ENCODE measurements around the gene PSMD13. TPM values are rescaled to one million over a fixed set of nuclear protein-coding genes. Genes with fewer than 3 reads are reported as not detected.

Gene PSMD13
- total RNA-seq, 1 donor from 2014 or later: 150 TPM

DNA sequence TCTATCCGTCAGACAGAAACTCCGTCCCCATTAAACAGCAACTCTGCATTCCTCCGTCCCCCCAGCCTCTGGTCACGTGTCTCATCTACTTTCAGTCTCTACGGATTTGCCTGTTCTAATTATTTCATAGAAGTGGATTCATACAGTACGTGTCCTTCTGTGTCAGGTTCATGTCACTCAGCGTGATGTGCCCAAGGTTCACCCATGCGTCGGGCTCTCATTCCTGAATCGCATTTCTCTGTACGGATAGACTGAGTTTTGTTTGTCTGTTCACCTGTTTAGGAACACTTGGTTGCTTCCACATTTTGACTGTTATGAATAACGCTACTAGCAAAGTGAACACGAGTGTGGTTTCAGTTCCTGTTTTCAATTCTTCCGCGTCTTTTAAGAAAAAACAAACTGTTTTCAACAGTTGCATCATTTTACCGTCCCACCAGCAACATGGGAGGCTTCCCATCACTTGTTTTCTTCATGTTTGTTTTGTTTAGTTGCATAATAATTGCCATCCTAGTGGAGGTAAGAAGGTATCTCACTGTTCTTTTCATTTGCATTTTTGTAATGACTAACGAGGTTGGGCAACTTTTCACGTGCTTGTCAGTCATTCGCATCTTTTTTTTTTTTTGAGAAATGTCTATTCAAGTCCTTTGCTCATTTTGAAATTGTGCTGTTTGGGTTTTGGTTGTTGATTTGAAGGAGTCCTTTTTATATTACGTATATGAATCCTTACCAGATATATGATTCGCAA is 32.5 kb downstream of the PSMD13 start:
- Histone ChIP-seq H3K36me3 (ENCODE audit: control insufficient read depth, insufficient read depth, low read length) (no peaks in the 10 kb centered on the region), H3K27me3 (ENCODE audit: control insufficient read depth, insufficient read depth, low read length) (peaks cover 27% of the 10 kb centered on the region), H3K4me3 (ENCODE audit: low read depth, low read length) (no peak overlapping the region)
- DNase-seq (ENCODE audit: low read depth): no peak
- TF ChIP-seq, protein P1, sequence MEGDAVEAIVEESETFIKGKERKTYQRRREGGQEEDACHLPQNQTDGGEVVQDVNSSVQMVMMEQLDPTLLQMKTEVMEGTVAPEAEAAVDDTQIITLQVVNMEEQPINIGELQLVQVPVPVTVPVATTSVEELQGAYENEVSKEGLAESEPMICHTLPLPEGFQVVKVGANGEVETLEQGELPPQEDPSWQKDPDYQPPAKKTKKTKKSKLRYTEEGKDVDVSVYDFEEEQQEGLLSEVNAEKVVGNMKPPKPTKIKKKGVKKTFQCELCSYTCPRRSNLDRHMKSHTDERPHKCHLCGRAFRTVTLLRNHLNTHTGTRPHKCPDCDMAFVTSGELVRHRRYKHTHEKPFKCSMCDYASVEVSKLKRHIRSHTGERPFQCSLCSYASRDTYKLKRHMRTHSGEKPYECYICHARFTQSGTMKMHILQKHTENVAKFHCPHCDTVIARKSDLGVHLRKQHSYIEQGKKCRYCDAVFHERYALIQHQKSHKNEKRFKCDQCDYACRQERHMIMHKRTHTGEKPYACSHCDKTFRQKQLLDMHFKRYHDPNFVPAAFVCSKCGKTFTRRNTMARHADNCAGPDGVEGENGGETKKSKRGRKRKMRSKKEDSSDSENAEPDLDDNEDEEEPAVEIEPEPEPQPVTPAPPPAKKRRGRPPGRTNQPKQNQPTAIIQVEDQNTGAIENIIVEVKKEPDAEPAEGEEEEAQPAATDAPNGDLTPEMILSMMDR (IDR thresholded peaks at IDR 0.05; ENCODE audit: insufficient read depth, low read length, poor library complexity, severe bottlenecking): no peak

DNA sequence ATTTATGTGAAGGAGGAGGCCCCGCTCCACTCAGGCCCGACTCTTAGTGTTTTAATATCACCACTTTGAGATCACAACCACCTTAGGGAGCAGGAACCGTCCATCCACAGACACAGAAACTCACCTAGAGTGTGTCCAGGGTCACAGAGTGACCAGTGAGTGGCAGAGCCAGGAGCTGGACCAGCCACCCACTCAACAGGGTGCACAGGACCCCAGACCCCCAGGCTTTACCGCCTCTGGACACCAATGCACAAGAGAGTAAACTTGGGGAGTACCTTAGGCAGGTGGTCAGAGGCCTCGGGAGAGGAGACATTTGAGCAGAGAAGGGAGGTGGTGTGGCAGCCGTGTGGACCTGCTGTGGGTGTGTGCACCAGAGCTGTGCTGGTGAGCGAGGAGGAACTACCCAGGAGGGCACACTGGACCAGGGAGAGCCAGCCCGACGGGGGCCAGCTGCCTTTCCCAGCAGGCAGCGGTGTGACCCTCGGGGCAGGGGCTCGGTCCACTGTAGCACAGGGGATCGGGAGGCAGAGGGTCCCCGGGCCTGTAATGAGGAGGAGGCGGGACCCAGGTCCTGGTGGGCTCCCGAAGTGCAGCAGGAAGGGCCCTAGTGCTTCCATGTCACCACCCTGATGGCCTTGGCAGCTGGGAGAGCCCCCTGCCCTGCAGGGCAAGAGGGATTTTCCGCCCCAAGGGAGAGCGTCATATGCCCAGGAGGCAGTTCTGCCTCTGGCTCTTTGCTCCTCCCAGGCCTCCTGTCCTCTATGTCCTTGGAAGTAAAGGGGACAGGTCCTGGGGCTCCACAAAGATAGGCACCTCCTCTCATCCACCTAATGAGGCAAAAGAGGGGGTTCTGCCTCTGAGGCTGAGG is 33.9 kb downstream of the PSMD13 start:
- DNase-seq (ENCODE audit: low read depth): no peak

DNA sequence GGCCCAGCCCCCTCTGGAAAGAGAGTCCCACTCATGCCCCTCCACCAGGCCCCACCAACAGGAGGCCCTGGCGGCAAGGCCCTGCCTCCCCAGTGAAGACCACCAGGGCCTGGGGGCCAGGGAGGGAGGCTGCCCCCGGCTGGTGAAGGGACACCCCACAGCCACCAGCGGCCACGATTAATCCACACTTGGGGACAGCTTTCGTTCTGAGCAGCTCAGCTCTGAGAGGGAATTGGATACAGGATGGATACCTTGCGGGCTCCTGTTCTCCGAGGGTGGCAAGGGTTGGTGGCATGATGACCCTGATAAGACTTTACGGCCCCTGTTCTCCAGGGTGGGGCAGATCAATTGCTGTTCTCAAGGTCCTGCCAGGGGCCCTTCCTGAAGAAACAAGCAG is 34.5 kb downstream of the PSMD13 start:
- H3K27me3 ChIP-seq (ENCODE audit: control insufficient read depth, insufficient read depth, low read length): peaks cover 27% of the 10 kb centered on the region
- TF ChIP-seq, protein P1 (IDR thresholded peaks at IDR 0.05; ENCODE audit: insufficient read depth, low read length, poor library complexity, severe bottlenecking): no peak
- H3K4me3 ChIP-seq (ENCODE audit: low read depth, low read length): no peak overlapping the region
- no peak for DNase-seq (ENCODE audit: low read depth)
- H3K36me3 ChIP-seq (ENCODE audit: control insufficient read depth, insufficient read depth, low read length): no peaks in the 10 kb centered on the region

More for the DNA sequence above, 33.9 kb downstream of the PSMD13 start:
- Histone ChIP-seq H3K27me3 (ENCODE audit: control insufficient read depth, insufficient read depth, low read length) (peaks cover 27% of the 10 kb centered on the region), H3K36me3 (ENCODE audit: control insufficient read depth, insufficient read depth, low read length) (no peaks in the 10 kb centered on the region), H3K4me3 (ENCODE audit: low read depth, low read length) (no peak overlapping the region)
- TF ChIP-seq, protein P1 (IDR thresholded peaks at IDR 0.05; ENCODE audit: insufficient read depth, low read length, poor library complexity, severe bottlenecking): no peak

DNA sequence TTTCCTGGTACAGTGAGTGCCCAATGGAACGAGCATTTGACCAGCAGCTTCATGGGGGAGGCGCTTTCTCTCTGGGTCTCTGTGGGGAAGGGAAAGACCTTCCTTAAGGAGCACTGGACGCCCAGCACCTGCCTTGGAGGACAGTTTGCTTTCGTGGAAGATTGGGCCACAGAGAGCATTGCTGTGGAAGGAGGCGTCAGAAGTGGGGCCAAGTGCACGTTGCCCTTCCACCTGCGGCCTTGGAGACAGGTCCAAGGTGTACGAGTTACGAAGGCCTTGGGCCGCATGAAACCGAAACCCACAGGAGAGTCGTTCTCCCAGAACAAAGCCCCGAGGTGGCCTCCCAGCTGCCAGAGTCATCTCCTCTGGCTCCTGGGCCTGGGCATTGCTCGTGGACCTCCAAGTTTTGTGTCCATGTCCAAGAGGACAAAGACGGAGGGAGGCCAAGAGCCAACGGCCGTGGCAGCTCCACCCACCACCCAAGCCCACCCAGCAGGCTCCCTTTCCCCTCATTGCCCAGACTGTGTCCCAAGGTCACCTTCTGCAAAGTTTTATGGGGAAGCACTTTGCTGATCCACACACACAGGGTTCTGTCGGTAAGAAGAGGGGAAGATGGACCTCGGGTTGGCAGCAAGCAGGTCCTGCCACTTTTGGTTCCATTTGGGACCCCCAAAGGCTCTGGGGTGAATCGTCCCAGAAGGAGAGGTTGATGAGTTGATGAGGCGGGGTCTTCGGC is 35.6 kb downstream of the PSMD13 start:
- H3K27me3 ChIP-seq (ENCODE audit: control insufficient read depth, insufficient read depth, low read length): peaks cover 27% of the 10 kb centered on the region
- TF ChIP-seq, protein P1 (IDR thresholded peaks at IDR 0.05; ENCODE audit: insufficient read depth, low read length, poor library complexity, severe bottlenecking): no peak
- no peak overlapping the region for H3K4me3 ChIP-seq (ENCODE audit: low read depth, low read length)
- no peaks in the 10 kb centered on the region for H3K36me3 ChIP-seq (ENCODE audit: control insufficient read depth, insufficient read depth, low read length)
- DNase-seq (ENCODE audit: low read depth): no peak

DNA sequence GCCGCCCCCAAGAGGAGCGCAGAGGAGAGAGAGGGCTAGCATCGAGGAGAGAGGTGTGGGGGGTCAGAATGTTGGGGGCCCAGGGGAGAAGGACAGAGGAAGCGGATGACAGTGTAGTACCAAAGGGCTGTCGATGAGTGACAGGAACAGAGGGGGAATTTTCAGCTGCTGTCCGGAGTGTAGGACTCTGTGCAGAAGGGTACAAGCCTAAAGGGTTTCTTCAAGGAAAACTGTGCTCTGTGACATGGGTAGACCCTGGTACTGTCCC is 36.1 kb downstream of the PSMD13 start:
- TF ChIP-seq, protein P1 (IDR thresholded peaks at IDR 0.05; ENCODE audit: insufficient read depth, low read length, poor library complexity, severe bottlenecking): no peak
- Histone ChIP-seq H3K4me3 (ENCODE audit: low read depth, low read length) (no peak overlapping the region), H3K36me3 (ENCODE audit: control insufficient read depth, insufficient read depth, low read length) (no peaks in the 10 kb centered on the region), H3K27me3 (ENCODE audit: control insufficient read depth, insufficient read depth, low read length) (peaks cover 27% of the 10 kb centered on the region)
- no peak for DNase-seq (ENCODE audit: low read depth)

Measured in kidney epithelial cell (primary cell).